Chondrocyte (in vitro differentiated cells): ENCODE data around the gene PHLDA2. TPM values are rescaled to one million over a fixed set of nuclear protein-coding genes. Genes with fewer than 3 reads are reported as not detected.
A peak's percentile ranks its signal among the peaks of the same experiment; 100 is the strongest.

Source experiments
- DNase-seq: peaks from one replicate; pipeline ENCODE4 v3.0.0; 2021; ENCODE audit warnings: mixed read lengths, low spot score
- H3K27ac Mint-ChIP-seq: one replicate; pipeline ENCODE4 v1.8.0; 2021; ENCODE audit warnings: mild to moderate bottlenecking, moderate library complexity, mixed read lengths; ENCODE audit not compliant: unreplicated experiment
- H3K27me3 Mint-ChIP-seq: 2 replicates; pipeline ENCODE4 v1.8.0; 2021; ENCODE audit warnings: low read depth, mixed read lengths
- H3K36me3 Mint-ChIP-seq: 2 replicates; pipeline ENCODE4 v1.8.0; 2021; ENCODE audit warnings: low read depth, mixed read lengths
- H3K4me1 Mint-ChIP-seq: 2 replicates; pipeline ENCODE4 v1.8.0; 2021; ENCODE audit warnings: low read depth, mild to moderate bottlenecking, mixed read lengths
- H3K4me3 Mint-ChIP-seq: one replicate; pipeline ENCODE4 v1.8.0; 2021; ENCODE audit warnings: mild to moderate bottlenecking, moderate library complexity, mixed read lengths; ENCODE audit not compliant: unreplicated experiment
- H3K9me3 Mint-ChIP-seq: 2 replicates; pipeline ENCODE4 v1.8.0; 2021; ENCODE audit warnings: low read depth, mixed read lengths
- total RNA-seq: library from RNA; stranded (reverse); gene quantifications from 3 replicates; pipeline ENCODE4 v1.2.1, GENCODE V29; 2021
- TF ChIP-seq, protein P1 (sequence below): fragments of 200-600 bp; sonication (generic); IDR thresholded peaks from 2 replicates; pipeline ENCODE4 v1.5.0; 2021; ENCODE audit warnings: antibody characterized with exemption, mild to moderate bottlenecking, moderate library complexity

The PHLDA2 gene
- total RNA-seq, 1 donor from 2014 or later = 64.4 TPM

DNA sequence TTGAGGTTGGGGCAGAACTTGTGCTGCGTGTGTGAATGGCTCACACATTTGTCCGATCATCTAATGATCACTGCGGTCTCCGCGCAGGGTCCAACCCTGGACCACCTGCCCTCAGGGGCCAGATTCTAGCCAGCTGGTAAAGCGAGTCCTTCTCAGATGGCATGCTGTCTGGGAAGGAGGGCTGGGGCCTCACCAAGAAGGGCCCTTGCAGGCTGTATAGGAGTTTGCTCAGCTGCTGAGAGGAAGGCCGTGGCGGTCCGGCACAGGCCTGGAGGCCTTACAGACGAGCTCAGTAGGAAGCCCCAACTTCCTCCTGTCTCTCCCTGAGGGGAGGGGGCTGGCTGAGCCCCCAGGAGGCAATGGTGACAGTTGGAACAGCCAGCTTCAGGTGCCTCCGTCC, 13.7 kb downstream of the PHLDA2 start:
- Mint-ChIP-seq H3K27ac (no peak overlapping the region), H3K4me1 (peaks cover 29% of the 10 kb centered on the region), H3K4me3 (no peak overlapping the region), H3K9me3 (no peaks in the 10 kb centered on the region), H3K36me3 (no peaks in the 10 kb centered on the region), H3K27me3 (no peaks in the 10 kb centered on the region)
- TF ChIP-seq, protein P1, sequence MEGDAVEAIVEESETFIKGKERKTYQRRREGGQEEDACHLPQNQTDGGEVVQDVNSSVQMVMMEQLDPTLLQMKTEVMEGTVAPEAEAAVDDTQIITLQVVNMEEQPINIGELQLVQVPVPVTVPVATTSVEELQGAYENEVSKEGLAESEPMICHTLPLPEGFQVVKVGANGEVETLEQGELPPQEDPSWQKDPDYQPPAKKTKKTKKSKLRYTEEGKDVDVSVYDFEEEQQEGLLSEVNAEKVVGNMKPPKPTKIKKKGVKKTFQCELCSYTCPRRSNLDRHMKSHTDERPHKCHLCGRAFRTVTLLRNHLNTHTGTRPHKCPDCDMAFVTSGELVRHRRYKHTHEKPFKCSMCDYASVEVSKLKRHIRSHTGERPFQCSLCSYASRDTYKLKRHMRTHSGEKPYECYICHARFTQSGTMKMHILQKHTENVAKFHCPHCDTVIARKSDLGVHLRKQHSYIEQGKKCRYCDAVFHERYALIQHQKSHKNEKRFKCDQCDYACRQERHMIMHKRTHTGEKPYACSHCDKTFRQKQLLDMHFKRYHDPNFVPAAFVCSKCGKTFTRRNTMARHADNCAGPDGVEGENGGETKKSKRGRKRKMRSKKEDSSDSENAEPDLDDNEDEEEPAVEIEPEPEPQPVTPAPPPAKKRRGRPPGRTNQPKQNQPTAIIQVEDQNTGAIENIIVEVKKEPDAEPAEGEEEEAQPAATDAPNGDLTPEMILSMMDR = no peak
- DNase-seq = no peak

DNA sequence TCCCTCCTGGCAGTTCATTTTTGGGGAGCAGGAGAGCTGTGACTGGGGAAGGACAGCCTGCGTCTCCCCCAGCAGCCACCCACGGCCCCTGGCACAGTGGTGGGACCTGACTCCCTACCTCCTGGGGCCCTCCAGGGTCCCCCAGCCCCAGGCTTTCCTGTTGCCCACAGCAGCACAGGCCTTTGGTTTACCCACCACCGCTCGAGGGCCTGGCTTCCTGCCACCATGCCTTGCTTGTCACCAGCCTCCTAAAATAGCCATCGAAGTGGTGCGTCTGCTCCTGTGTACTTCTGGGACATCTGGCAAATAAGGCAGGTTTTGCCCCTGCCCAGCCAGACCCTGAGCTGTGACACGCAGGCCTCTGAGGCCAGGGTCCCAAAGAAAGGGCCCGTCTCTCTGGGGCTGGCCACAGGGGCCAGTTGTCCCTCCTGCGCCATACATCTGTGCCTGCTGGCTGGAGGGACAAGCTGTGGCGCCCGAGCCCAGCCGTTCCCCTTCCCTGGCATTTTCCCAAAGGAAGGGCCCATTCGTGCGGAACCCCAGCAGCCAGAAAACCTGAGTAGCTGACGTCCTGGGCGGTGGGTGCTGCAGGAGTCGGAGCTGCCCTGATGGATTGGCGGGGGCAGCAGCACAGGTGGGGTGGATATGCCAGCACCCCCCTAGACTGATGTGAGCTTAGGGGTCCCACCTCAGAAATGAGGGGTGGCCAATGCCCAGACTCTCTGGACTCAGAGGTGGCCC, 14.6 kb downstream of the PHLDA2 start:
- DNase-seq = no peak
- H3K36me3 Mint-ChIP-seq = no peaks in the 10 kb centered on the region
- TF ChIP-seq, protein P1 = no peak
- no peaks in the 10 kb centered on the region for H3K27me3 Mint-ChIP-seq
- H3K9me3 Mint-ChIP-seq = no peaks in the 10 kb centered on the region
- peak overlapping the region; percentile 32 for H3K27ac Mint-ChIP-seq
- H3K4me3 Mint-ChIP-seq = no peak overlapping the region
- H3K4me1 Mint-ChIP-seq = peaks cover 29% of the 10 kb centered on the region

DNA sequence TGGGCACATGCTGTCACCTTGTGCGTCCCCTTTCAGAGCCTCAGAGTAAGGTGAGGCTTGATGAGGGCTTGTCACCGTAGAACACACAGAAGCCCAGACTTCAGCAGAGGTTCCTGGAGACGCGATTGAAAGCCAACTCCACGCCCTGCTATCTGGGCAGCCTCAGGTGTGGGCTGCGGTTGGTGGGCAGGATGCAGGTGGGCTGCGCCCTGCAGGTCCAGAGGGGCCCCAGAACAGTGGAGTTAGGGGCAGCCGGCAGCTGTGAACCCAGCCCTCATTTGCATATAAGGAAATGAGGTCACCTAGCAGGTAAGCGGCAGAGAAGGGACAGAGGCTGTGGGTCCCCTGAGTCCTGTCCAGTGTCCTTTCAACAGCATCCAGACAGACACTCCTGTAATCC, 15.4 kb downstream of the PHLDA2 start:
- no peaks in the 10 kb centered on the region for H3K9me3 Mint-ChIP-seq
- no peaks in the 10 kb centered on the region for H3K36me3 Mint-ChIP-seq
- TF ChIP-seq, protein P1 = no peak
- H3K4me3 Mint-ChIP-seq = no peak overlapping the region
- H3K4me1 Mint-ChIP-seq = peaks cover 29% of the 10 kb centered on the region
- H3K27me3 Mint-ChIP-seq = no peaks in the 10 kb centered on the region
- no peak overlapping the region for H3K27ac Mint-ChIP-seq
- no peak for DNase-seq

DNA sequence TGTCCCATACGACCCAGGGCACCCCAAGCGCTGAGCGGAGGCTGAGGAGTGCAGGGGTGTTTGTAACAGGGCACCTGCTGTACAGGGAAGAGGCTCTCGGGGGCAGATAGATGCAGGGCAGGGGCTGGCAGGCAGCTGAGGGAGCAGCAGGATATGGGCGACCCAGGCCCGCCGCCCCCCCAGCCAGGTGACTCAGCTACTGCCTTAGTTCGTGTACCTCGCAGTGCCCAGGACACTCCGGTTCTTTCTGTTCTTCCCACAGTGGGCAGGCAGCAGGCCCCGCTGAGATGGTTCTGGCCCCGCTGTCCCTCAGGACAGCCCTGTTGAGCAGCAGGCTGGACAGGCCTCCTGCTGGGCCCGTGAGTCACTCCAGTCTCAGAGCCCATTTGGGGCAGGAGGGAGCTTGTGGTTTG, 16.2 kb downstream of the PHLDA2 start:
- H3K27me3 Mint-ChIP-seq = no peaks in the 10 kb centered on the region
- H3K4me3 Mint-ChIP-seq = no peak overlapping the region
- DNase-seq = no peak
- H3K4me1 Mint-ChIP-seq = peaks cover 29% of the 10 kb centered on the region
- no peaks in the 10 kb centered on the region for H3K9me3 Mint-ChIP-seq
- TF ChIP-seq, protein P1 = peak; percentile 14
- H3K27ac Mint-ChIP-seq = peak overlapping the region; percentile 91
- no peaks in the 10 kb centered on the region for H3K36me3 Mint-ChIP-seq

DNA sequence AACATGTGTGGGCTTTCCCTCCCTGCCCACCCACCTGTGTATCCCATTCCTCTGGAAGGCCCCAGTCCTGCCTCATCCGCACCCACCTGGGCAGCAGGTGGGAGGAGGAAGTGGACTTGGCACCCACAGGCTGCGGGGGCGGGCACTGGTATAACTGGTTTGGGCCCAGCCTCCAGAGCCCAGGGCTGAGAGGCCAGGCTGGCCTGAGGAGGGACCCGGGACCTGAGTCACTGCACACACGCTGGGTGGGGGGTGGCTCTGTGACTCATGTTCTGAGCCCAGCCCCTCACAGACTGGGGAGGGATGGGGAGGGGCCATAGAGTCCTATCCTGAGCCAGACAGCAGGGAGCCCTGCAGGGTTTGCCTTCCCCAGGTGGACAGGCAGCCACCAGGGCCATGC, 16.7 kb downstream of the PHLDA2 start:
- peaks cover 29% of the 10 kb centered on the region for H3K4me1 Mint-ChIP-seq
- H3K9me3 Mint-ChIP-seq = no peaks in the 10 kb centered on the region
- peak overlapping the region; percentile 91 for H3K27ac Mint-ChIP-seq
- DNase-seq = no peak
- no peaks in the 10 kb centered on the region for H3K27me3 Mint-ChIP-seq
- no peaks in the 10 kb centered on the region for H3K36me3 Mint-ChIP-seq
- TF ChIP-seq, protein P1 = no peak
- H3K4me3 Mint-ChIP-seq = no peak overlapping the region
